ENCODE results near the gene OSBPL3. TPM values are rescaled to one million over a fixed set of nuclear protein-coding genes. Genes with fewer than 3 reads are reported as not detected.
"Not testable (repeated sequence)": the region's sequence is repeated elsewhere in the genome, so short reads cannot be mapped to it uniquely, and the experiment has no call there.

Gene OSBPL3
- total RNA-seq, 1 donor from 2014 or later = 9.0 TPM

DNA sequence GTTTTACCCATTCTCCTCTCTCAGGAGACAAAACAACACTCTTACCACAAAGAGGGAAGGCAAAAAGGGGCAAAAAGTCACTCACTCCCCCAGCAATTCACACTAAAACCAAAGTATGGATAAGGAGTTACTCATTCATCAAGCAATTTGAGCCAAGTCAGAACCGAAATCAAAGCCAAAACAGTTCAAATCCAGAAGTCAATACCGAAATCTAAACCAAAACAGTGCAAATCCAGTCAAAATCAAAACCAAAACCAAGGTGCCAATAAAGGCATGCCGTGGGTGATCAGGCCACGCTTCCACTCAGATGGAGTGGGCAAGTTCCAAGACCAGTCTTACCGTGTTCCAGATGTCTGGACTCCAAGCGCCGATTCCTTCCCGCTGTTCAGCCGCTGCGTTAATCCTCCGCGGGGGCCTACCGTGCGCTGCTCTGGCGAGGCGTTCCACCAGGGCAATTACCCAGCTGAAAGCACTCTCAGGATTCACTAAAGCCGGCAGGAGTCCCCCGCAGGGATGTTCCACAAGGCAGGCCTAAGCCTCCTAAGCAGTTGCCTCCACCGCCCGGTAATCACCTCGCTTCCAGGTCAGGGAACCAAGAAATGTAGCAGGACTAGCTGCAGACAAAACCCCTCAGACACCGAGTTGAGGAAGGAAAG lies 185.1 kb downstream of the OSBPL3 start:
- DNase-seq; intact Hi-C loops (cut with micrococcal nuclease); ATAC-seq: not testable (repeated sequence)

DNA sequence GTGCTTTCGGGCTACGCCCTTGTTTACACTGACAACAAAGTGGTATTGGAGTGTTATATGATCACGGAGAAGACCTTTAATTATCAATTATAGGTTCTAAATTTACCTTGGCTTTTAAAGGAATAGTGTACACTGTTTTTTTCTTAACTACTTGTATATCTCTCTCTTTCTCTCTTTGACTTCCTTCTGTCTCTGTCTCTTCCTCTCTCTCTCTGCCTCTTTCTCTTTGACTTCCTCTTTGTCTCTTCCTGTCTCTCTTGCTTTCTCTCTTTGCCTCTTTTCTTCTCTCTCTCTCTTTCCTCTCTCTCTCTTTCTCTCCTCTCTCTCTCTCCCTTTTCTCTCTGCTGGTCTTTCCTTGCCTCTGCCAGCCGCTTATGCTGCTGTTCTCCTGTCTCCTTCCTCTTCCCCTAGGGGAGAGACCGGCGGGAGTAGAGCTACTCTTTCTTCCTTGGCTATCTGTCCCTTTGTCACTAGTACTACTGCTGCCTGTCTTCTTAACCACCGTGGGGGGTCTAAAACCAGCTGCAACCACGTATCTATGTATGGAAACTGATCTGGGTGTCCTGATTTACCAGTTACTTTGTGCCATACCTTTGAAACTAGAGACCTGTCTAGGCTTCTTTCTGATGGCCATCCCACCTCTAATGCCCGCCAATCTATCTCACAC lies 185.9 kb downstream of the OSBPL3 start:
- DNase-seq (no peak), ATAC-seq (no peak)
- intact Hi-C loops (cut with micrococcal nuclease) = no loop called here

DNA sequence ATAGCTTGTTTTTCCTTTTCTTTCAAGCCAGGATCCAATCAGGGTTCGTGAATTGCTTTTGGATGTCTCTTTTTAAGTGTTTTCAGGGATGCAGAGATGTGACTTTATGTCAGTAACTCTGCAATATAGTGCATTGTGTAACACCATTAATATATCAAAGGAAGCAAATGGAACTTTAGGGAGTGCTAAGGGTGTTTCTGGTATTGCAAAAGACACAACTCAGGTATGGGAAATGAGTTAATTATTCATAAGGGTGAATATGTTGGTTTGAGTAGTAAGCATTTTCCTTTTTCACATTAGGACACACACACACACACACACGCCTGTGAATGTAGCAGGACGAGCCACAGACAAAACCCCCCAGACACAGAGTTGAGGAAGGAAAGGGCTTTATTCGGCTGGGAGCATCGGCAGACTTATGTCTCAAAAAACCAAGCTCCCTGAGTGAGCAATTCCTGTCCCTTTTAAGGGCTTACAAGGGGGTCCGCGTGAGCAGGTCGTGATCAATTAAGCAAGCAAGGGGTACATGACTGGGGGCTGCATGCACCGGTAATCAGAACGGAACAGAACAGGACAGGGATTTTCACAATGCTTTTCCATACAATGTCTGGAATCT lies 190.9 kb downstream of the OSBPL3 start:
- no peak for ATAC-seq
- intact Hi-C loops (cut with micrococcal nuclease) = no loop called here
- no peak for DNase-seq

DNA sequence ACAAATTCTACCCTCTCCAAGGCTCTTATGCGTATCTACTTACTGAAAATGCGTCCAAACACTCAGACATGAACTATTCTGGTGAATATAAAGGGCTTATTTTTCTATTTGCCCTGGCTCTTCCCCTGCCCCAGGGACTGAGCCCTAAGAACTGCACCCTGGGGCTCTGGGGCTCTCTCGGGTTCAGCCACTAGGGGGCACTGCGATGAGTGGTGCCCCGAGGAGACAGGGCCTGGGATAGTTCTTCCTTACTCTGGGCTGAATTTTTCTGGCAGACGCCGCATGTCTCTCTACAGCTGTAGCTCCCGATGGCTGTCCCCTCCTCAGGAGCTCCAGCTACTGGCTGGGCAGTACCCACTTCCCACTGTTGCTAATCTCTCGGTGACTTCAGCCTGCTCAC lies 191.9 kb downstream of the OSBPL3 start:
- ATAC-seq (no peak), DNase-seq (no peak)
- intact Hi-C loops (cut with micrococcal nuclease) = no loop called here

DNA sequence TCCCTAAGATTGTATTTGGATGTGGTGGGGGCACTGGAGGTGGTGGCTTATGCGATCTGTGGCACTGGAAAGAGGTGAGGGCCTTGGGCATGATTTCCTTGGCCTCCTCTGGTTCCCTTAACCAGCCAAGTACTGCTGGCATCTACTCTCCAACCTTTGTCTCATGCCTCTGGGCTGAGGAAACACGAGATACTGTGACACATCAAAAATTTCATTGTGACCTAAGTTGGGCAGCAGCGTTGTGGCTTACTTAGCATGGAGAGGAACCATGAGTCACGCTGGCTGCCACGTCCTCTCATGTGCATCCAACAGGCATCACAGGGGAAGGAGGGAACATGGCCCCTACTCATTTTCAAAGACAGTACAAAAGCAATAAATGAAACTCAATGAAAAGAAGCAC lies 193.0 kb downstream of the OSBPL3 start:
- intact Hi-C loops (cut with micrococcal nuclease) = no loop called here
- ATAC-seq = peak; percentile 39
- DNase-seq = no peak

DNA sequence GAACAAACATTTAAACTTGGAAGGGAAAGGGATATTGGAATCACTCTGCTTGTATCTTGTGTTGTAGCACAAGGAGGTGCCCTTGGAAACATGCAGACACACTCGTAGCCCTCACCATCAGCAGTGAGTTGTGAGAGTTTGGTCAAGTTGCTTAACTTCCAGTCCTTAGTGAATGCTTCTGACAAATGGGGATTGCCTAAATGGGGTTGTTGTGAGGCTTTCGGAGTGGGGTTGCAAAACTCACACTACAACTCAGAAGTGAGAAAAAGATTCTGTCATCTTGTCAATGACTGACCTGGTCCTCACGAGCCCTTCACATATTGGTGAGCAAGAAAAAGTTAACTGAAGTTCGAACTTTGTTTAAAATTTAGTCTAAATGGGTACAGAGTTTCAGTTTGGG lies 193.7 kb downstream of the OSBPL3 start:
- intact Hi-C loops (cut with micrococcal nuclease) = no loop called here
- ATAC-seq = no peak
- no peak for DNase-seq

DNA sequence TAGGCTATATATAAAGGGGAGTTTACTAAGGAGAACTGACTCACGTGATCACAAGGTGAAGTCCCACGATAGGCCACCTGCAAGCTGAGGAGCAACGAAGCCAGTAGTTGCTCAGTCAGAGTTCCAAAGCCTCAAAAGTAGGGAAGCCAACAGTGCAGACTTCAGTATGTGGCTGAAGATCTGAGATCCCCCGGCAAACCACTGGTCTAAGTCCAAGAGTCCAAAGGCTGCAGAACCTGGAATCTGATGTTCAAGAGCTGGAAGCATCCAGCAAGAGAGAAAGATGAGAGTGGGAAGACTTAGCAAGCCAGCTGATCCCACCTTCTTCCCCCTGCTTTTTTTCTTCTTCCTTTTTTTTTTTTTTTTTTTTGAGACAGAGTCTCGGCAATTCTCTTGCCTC lies 195.7 kb downstream of the OSBPL3 start:
- ATAC-seq (no peak), DNase-seq (no peak)
- intact Hi-C loops (cut with micrococcal nuclease) = no loop called here

DNA sequence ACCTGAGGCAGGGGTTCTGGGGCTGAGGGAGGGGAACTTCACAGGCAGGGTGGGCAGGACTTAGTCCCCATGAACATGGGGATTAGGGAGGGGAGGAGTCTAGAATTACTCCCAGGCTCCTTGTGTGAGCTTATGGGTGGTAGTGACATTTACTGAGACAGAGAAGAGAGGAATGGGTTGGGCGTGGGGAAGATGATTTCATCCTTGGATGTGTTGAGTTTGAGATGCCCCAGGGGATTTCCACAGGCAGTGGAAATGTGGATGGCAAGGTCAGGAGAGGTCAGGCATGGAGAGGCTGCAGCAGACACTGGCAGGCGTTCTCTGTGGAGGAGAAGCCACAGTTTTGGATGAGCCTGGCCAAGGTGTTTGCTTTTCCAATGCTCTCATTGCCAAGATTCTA lies 196.3 kb downstream of the OSBPL3 start:
- intact Hi-C loops (cut with micrococcal nuclease) = no loop called here
- DNase-seq (no peak), ATAC-seq (no peak)

DNA sequence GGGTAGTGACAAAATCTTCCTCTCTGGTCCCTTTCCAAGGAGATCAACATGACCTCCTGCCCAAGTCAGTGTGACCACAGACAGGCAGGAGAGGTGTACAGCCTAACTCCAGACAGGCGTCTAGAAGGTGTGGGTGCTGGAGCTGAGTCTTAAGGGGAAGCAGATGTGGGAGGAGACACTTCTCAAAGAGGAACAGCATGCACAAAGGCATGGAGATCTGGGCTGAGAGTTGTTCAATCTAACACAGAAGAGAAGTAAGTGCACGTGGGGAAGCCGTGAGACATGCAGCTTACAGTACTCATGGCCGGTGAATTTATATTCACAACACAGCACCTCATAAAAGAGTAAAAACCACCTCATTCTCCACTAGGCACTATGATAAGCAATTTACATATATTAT lies 198.9 kb downstream of the OSBPL3 start:
- ATAC-seq (peak; percentile 24), DNase-seq (no peak)
- intact Hi-C loops (cut with micrococcal nuclease) = no loop called here

DNA sequence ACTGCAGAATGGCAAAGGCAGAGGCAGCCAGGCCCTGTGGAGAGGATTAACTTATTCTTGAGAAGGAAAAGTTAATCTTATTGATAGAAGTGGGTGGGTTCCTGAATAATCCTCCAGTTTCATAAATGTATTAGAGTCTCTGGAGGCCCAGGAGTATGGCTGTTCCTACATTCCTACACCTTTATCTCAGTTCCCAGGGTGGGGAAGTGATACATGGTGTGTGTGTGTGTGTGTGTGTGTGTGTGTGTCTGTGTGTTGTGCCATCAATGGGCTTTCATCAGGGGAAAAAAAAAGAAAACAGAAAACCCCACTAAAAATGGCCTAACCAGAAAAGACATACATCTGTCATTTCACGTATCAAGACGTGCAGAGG lies 200.7 kb downstream of the OSBPL3 start:
- no peak for DNase-seq
- intact Hi-C loops (cut with micrococcal nuclease) = no loop called here

DNA sequence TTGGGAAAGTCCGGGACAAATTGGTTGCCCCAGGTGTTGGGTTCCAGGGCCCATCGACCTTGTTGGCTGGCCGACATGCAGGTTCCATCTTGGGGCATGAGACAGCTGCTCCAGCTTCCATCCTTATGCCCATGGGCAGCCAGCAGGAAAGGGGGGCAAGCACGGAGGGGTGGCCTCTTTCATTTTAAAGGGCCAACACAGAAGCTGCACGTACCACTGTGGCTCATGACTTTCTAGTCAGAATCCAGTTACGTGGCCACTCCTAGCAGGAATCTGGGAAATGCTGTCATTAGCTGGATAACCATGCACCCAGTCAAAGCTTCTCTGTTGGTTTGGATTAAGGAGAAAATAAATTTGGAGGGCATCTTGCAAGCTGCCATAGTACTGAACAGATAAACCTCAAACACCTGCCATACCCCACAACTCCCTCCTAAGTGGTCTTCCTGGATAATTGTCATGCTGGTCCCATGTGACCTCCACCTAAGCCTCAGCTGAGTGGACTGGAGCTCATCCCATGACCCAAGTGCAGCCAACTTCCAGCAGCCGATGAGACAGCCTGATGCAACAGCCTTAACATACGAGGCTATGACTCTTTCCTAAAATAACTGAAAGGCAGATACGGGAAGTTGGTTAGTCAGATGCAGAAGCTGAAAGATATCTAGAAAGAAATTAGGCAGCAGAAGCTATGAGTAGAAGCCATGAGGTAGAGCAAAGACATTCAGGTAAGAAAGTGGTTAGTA lies 201.3 kb downstream of the OSBPL3 start:
- DNase-seq (peak; percentile 50), ATAC-seq (peak; percentile 92)
- intact Hi-C loops (cut with micrococcal nuclease) = no loop called here

More for the DNA sequence above, 200.7 kb downstream of the OSBPL3 start:
- ATAC-seq = peak; percentile 15

DNA sequence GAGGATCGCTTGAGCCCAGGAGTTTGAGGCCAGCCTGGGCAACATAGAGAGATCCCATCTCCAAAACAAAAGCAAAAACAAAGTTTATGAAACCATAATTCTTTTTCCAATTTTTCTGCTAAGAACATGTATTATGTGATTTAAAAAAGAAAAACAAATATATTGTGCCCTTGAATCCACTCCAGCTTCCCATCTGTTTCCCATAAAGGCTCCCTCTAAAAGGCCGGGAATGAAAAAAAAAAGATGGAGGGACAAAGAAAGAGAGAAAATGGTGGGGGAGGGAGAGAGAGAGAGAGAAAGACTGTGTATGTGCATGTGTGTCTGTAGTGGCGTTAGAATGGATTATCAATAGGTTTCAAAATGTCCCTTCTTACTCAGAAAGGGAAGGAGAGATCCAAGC lies 202.2 kb downstream of the OSBPL3 start:
- no peak for ATAC-seq
- no peak for DNase-seq
- intact Hi-C loops (cut with micrococcal nuclease) = no loop called here

DNA sequence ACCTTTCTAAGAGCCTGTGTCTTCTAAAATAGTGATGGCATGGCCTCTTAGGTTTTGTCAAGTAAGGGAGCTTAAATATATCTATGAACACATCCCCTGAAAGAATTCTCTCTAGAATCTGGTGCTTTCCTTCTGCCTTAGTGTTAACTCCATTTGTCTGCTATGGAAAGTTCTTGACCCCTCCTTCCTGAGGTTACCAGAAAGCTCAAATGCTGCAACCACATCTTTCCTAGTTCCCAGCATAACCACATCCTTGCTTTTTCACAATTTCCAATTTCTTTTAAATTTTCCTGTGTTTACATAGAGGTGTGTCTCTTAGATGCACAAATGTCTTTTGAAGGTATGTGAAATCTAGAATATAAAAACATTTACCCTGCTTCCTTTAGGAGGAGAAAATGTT lies 206.3 kb downstream of the OSBPL3 start:
- no peak for DNase-seq
- intact Hi-C loops (cut with micrococcal nuclease) = no loop called here
- ATAC-seq = no peak

DNA sequence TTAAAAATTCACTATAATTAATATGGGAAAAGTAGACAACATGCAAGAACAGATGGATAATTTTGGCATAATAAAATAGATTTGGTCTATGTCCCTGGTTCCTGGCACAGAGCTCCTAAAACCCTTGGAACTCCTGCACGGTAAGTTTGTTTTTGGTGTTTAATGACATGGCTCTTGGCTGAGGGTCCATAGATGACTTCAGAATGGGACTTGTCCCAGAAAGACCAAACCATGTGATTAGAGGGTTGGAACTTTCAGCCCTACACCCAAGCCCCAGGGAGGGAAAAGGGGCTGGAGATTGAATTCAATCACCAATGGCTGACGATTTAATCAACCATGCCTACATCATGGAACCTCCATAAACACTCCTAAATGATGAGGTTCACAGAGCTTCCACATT lies 210.1 kb downstream of the OSBPL3 start:
- DNase-seq = no peak
- intact Hi-C loops (cut with micrococcal nuclease) = no loop called here
- ATAC-seq = peak; percentile 76

DNA sequence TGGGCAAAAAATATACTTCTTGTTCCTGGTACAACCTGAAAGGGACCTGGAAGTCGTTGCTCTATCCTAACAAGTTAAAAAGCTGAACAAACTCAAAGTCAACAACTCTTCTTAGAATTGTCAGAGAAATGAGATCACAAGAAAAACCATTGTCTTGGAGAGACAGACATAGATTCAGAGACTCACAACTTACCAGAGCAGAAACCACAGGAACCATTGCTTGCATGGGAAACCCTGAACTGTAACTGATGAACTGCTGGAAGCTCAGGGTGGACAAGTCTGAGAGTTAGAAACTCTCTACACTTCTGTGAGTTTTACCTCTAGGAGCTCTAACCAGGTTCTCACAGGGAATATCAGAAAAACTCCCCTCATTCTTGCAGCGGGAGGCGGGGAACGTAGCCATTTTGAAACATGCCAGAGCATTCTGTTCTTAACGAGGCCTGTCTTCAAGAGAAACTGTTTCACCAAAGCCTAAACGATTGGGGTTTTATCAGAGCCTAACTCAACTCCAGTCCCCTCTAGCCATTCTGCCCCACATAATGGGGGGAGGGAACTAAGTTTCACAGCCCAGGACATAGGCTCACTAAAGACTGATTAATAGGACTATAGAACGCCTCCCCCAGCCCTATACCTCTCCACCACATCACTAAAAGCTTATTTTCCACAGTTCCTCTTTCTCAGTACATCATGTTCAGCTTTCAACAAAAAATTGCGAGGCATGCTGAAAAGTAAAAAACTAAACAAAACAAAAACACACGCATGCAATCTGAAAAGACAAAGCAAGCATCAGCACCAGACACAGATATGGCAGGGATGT lies 210.8 kb downstream of the OSBPL3 start:
- no peak for DNase-seq
- peak; percentile 43 for ATAC-seq
- intact Hi-C loops (cut with micrococcal nuclease) = no loop called here

DNA sequence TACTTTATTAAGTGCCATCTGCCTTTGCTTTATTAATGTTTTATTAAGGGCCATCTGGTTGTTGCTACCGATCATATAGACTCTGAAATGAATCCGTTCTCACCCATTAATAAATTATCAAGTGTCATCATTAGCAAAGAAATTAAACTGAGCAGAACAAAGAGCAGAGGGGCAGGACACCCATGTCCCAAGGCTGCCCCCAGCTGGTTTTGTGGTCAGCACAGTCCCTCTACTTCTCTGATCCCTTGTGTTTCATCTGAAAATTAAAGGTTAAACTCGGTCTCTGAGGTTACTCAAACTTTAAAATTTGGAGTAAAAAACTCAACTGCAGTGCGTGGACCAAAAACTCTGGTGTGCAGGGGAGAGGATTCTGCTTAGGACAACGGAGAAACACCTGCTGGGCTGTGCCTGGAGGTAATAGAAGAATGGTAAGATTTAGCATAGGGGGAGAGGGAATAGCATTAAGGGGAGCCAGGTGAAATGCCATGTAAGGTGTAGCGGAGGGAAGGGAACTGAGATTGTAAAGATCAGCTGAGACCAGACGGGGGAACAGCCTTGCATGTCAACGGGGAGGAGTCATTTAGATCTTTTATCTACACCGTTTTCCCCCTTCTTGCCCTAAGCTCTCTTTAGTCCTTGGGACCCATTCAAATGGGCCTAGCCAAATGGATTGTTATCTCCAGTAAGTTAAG lies 212.0 kb downstream of the OSBPL3 start:
- no peak for ATAC-seq
- intact Hi-C loops (cut with micrococcal nuclease) = no loop called here

DNA sequence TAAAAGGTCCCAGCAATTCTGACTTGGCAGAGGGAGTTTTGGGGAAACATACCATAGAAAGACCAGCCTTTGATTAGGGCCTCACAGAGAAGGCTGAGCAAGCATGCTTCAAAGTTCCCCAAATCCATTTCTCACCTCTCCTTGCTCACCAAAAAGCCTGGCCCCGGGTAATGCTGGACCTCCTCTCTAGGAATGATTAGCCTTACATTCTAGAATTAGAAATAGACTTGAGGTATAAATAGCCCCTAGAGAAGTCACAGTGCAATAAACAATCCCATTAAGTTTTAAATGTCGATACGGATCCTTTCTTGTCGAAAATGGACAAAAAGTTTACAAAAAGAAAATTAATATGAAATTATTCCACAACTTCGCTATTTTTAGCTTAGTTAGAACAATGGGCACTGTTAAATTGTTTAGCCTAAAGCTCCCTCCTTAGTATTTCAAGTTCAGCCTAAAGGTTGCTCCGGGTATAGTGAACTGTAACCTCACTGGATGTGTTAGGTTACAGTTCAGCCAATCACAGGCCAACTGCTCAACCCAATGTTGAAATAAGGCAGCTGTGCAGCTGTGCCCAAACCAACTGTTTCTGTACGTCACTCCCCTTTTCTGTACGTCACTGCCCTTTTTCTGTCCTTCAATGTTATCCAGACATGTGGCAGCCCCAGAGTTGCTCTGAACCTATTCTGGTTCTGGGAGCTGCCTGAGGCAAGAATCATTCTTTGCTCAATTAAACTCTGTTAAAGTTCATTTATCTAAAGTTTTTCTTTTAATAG lies 214.8 kb downstream of the OSBPL3 start:
- ATAC-seq = peak; percentile 75
- DNase-seq = no peak
- intact Hi-C loops (cut with micrococcal nuclease) = no loop called here

More for the DNA sequence above, 212.0 kb downstream of the OSBPL3 start:
- DNase-seq = no peak

DNA sequence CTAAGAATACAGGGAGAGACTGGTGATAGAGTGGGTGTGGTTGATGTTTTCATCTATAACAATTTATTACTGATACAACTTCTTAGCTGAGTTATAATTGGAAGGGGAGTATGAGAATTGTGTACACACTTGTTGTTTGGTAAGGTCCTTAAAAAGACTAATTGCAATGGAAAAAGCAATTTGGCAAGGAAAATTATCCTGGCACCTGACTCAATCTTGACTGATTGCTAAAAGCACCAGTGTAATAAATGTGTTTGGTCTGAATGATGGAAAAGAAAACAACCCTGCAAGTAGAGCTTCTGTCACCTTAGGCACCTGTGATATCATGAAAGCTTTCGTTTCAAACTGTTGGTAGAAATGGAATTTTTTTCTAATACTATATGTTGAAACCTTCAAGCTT lies 216.0 kb downstream of the OSBPL3 start:
- intact Hi-C loops (cut with micrococcal nuclease) = no loop called here
- no peak for DNase-seq
- ATAC-seq = no peak

All from left ventricle myocardium superior (tissue), 1 donor.